Prostate gland (tissue), 2 donors: ENCODE results near the gene SAMHD1.

ENCODE experiments used
- CTCF ChIP-seq, 4 experiments: fragments of 200-600 bp in 2 of 4; fragments of 450-650 bp in 2 of 4; sonication (generic) in 2 of 4; IDR thresholded peaks; 1 replicate in 3 of 4; 2 replicates in 1 of 4; pipeline ENCODE4 v1.5.1; 2016 to 2019; ENCODE audit warnings: antibody characterized with exemption in 4 of 4, mild to moderate bottlenecking in 2 of 4, moderate library complexity in 2 of 4
- POLR2A ChIP-seq: fragments of 450-650 bp; IDR thresholded peaks from one replicate; pipeline ENCODE4 v1.6.1; 2016; ENCODE audit warnings: antibody characterized with exemption, mild to moderate bottlenecking

- no peak for TF ChIP-seq POLR2A
- no peak for TF ChIP-seq CTCF (IDR thresholded peaks at IDR 0.05)
Observed at GRCh38 chr20:36873498-36874189, 77.9 kb downstream of the SAMHD1 start.
